GM21619 (cell line): ENCODE data around the gene ZNF485.
"Not testable (repeated sequence)": the region's sequence is repeated elsewhere in the genome, so short reads cannot be mapped to it uniquely, and the experiment has no call there.

Experiments used
- ATAC-seq: cut with Tn5 transposase; IDR thresholded peaks from one replicate; pipeline ENCODE4 v1.9.1; 2021; ENCODE audit not compliant: unreplicated experiment

ZNF485 gene

DNA sequence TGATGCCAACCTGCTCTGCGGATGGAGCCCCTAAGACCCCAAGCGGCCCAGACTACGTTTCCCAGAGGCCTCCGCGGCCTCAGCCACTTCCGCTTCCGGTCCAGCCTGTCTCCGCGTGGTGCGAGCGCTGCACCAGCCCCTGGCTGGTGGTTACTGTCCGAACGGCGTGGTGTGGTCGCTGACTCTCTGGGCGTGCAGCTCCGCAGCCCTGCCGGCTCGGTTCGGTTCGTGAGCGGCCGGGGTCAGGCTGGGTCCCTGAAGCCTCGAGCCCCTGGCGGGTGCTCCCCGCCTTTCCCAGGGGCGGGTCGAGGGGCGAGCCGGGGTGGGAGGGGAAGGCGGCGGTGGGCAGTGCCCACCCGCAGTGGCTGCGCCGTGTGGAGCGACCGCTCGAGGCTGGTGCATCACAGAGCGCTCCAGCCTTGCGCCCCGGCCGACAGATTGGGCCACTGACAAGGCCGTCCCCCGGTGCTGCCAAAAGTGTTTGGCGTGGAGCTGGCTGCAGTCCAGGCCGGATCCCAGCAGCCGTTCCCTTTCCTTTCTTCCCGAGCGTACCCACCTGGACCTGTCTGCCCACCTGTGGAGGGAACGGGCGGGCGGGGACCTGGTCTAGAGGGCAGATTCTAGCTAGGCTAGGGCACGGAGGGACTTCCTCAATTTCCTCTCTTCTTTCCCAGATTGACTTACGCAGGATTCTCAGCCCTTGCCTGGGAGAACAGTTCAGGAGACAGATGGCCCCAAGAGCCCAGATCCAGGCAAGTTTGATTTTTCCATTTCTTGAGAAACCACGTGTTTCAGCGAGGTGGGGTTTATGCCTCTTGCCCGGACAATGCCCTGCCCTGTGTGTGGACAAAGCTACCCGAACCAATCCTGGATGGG is at the start of gene ZNF485:
Gene ZNF485, plus strand, starts transcription at position 116 of the 876 bp plus-strand sequence. Its CDS starts 613 bp downstream, at position 729.
- peak; percentile 98 for ATAC-seq

DNA sequence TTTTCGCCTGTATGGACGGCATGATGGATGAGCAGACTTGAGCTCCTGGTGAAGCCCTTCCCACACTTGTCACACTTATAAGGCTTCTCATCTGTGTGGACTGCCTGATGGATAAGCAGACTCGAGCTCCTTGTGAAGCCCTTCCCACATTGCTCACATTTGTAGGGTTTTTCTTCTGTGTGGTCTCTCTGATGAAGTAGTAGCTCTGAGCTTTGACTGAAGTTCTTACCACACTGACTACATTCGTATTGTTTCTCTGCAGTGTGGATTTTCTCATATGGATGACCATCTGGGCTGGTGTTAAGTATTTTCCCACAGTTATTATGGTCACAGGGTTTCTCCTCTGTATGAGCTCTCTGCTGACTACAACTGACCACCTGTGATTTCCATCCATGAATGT is 49.0 kb upstream of the ZNF485 start:
- no peak for ATAC-seq

DNA sequence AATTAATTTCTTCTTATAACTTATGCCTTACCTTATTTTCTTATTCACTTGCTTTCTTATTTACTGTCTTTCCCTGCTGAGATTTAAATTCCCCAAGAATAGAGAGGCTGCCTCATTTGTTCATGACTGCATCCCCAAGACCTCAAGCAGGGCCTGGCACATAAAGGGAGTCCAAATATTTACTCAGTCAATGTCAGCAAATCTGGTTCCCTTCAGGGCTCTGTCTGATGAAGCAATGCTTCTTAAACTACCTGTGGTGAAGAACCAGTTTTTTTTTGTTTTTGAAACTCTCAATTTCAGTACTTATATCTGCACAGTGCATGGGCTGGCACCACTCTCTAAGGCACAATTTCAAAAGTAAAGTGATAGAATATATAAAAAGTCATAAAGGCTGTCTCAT is 36.6 kb upstream of the ZNF485 start:
- no peak for ATAC-seq

DNA sequence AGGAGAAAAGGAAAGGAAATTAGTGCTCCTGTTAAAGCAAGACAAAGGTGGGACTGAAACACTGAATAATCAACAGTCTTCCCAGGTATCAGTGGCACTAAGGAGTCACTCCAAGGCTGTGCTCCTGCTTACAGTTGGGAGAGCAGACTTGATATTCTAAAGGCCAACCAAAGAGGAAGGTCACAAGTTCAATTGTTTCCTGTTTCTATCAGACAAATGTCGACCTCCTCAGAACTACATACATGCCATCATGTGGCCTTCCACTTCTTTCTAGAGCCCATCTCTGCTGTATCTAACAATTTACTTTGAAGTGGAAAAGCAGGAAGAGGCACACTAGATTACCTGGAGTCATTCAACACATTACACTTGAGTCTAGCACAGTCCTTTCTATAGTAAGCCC is 35.3 kb upstream of the ZNF485 start:
- ATAC-seq, result no peak

DNA sequence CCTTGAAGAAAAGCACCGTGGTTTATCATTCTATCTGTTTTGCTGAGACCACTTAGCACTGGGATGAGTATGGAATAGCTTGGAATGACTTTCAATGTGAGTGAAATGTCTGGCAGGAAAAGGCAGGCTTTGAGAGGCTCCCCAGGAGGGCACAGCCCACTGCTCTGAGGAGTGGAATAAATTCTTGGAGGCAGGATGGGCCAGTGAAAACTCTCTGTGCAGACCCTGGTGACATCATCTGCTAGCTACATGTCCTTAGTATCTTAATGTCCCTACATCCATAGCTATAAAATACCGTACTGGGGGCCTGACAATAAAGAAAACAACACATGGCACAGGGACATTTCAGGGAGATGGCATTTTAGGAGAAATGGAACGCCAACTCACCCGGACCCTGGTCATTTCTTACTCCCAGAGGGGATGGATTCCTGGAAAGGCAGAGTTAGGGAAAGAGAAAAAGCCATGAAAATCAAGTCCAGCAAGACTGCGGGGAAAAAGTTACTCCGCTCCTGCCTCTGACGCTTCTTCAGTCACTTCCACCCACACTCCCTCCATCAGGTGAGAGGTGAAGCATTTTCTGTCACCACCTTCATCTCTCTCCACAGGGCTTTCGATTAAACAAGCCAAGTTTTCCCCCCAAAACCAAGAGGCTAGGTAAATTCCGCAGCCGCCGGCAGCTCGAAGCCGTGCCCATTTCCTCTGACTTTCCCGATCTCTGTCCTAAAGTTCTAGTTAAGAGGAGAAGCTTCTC is 32.8 kb upstream of the ZNF485 start:
- no peak for ATAC-seq

DNA sequence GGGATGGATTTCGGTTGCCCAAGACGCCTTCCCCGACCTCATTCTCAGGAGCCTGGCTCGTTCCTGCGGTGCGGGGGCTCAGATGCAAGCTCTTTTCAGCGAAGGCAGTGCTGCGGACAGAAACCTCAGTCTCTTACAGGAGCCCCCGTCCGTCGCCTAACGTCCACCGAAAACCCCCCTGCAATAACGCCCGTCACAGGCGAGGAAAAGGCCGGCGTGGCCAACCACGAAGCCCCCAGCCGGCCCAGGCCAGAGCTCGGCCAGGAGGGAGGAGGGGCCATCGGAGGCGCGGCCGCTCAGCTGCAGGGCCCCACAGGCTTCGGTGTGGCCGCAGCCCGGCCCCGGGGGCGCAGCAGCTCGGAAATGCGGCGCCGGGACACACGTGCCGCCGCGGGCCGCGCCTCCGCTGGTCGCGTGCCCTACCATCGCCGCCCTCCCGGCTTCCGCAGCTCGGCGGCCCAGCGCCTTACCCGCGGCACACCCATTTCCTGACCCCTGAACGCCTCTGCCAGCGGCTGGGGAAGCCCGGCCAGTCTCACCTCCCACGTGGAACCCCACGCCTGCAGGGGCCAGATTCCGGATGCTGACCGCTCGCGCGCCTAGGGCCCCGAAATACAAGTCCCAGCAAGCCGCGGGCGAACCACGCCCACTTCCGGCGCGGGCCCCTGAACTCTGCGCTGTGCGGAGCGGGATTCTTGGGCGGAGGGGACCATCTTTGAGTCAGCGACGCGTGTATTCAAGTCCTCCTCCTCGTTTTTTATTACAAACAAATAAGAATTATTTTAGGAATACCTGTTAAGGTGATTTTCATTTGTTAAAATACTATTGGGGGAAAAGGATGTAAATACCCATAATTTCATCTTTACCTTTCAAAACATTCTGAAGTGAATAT is 32.0 kb upstream of the ZNF485 start, which contains the start of gene ZNF239:
Gene ZNF239, minus strand, starts transcription at position 616 of the 892 bp plus-strand sequence. CDS start 16,537 bp downstream, outside the sequence.
- peak; percentile 97 for ATAC-seq

DNA sequence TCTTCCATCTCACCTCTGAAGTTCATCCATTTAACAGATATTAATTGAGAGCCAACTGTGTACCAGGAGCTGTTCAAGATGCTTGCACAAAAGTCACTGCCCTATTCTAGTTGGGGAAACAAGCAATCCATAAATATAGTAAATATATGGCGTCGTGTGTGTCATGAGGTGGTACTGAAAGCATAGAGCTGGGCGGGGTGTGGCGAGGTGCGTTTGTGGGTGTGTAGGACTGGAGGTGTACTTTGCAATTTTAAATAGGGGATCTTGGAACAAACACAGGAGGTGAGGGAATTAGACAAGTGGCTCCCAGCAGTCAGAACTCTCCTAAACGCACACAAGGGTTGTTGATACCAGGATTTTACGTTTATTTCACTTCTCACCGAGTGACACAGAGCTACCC is 31.3 kb upstream of the ZNF485 start:
- no peak for ATAC-seq

DNA sequence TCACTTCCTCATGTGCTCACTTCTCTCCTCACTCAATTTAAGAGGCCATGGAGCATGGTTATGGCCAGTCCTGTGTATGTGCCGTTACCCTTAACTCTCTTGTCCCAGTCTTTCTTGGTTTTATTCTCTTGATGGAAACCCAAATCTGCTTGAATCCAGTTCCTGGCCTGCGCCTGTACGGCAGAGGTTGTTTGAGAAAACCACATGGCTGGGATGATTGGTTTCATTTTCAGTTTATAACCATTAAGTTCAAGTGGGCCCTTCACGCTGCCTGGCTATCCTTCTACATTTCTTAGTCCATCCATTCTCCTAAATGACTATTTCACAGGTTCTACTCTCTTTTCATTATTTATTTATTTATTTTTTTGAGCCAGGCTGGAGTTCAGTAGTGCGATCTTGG is 30.2 kb upstream of the ZNF485 start:
- ATAC-seq, result no peak

DNA sequence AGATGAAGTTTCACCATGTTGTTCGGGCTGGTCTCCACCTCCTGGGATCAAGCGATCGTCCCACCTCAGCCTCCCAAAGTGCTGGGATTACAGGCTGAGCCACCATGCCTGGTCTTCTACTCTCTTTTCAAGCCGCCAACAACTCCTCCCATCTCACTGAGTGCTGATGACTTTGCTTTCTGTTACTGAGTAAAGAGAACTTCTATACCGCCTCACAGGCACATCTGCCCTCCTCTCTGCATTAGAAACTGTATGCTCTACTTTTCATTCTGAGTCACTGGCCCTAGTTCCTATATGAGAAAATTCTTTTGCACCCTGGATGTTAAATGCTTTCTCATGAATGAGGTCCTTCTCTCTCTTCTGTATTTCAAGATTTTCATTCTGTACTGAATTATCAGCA is 29.7 kb upstream of the ZNF485 start:
- ATAC-seq, result no peak

DNA sequence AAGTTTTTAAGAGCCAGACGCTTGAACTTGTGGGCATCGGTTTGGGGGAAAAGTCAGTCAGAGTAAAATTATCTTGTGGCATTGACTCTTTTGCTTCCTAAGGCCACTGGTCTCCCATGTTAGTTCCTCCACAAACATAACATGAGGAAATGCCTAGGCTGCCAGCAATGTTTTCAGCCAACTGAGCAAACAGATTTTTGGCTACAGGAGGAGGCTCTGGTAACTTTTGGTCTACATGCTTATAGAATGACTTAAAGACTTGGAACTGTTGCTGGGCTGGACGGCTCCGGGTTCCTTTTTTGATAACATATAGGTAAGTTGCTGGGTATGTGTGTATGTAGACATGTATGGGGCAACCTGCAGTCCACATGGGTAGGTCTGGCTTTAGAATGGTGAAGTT is 22.2 kb upstream of the ZNF485 start:
- ATAC-seq, result no peak

DNA sequence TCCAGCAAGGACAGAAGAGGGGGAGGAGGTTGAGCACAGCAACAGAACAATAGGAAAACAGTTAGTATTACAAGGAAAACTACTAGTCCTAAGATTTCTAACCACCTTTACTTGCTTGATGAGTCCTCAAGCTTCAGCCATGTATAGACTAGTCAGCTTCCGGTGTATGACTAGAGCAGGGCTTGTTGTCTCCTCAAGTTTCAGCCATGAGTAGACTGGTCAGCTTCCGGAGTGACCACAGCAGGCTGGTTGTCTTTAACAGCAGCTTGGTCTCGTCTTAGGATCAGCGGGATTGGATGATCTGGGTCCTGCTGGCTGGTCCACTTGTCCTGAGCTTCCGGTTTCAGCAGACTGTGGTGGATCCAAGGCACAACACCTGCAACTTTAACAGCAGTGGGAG is 21.2 kb upstream of the ZNF485 start:
- no peak for ATAC-seq

DNA sequence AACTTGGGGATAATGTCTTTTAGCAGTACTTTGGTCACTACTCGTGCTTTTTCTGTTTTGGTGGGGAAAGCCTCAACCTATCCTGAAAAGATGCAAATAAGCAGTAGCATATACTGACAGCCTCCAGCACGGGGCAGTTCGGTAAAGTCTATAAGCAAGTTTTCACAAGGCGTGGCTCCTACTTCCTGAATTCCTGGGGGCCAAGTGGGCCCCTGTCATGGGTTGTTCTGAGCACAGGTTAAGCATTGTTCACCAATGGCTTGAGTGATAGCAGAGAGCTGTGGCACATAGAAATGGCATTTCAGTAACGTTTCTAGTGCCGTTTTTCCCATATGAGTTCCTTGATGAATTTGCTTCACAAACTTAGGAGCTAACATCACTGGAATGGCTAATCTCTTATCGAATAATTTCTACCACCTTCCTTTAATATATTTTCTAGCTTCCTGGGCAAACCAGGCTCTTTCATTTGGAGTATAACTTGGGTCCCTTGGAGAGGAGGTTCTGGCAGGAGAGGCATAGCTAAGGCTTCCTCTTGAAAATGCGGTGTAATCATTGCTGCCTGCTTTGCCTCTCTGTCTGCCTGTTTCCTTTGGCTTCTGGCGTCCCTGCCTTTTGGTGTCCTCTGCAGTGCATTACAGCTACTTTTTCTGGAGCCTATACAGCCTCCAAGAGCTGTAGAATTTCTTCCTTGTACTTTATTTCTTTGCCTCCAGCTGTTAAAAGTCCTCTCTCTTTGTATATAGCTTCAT is 20.1 kb upstream of the ZNF485 start:
- no peak for ATAC-seq

DNA sequence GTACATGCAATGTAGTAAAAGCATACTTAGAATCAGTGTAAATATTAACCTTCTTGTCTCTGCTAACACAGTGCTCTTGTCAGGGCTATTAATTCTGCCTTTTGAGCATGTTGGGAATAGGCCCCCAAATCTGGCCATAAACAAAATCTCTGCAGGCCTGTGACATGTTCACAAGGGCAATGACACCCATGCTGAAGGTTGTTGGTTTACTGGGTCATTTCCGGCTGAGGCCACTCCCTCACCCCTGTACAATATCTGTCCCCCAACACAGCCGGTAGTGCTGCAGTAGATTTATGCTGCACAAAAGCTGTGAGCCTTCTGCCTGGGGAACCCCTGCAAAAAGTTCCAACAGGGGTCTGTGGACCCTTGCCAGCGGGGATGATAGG is 19.5 kb upstream of the ZNF485 start:
- not testable (repeated sequence) for ATAC-seq

DNA sequence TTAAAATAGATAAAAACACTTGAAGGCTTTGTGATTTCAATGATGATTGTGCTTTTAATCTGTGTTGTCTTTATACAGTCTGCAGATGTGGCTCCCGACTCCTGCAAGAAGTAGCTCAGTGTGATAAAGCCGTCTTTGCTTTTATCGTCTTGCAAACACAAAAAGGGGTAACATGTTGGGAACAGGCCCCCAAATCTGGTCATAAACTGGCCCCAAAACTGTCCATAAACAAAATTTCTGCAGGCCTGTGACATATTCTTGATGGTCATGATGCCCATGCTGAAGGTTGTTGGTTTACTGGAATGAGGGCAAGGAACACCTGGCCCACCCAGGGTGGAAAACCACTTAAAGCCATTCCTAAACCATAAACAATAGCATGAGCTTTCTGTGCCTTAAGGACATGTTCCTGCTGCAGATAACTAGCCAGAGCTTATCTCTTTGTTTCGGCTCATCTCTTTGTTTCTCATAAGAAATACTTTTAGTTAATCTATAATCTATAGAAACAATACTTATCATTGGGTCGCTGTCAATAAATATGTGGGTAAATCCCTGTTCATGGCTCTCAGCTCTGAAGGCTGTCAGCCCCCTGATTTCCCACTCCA is 14.8 kb upstream of the ZNF485 start:
- ATAC-seq, result no peak

DNA sequence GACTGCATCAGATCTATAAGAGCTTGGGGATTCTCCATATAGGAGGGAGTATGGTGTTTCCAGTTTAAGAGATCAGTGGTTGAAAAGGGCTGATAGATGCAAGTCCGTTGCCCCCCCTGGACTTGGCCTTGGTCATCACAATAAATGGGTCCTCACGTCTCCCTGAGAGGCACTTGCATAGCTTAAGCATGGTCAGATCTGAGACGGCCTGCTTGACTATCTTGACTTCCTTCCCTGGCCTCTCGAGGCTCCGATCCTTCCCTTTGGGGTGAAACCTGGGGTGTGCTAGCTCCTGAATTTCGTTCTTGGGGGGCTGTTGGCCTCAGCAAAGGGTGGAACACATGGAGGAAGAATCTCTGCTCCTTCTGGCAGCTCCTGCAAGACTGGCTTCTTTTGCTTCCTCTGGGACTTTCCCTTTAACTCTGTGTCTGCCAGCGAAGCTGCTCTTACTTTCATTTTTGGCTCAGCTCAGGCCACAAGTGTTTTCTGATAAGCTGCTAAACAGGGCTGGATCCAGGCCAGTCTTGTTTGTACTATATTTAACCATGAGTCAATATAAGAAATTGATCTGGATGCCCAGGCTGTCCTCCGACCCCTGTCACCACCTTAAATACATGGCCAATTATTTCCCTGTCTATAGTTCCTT is 11.2 kb upstream of the ZNF485 start:
- ATAC-seq, result peak; percentile 96

DNA sequence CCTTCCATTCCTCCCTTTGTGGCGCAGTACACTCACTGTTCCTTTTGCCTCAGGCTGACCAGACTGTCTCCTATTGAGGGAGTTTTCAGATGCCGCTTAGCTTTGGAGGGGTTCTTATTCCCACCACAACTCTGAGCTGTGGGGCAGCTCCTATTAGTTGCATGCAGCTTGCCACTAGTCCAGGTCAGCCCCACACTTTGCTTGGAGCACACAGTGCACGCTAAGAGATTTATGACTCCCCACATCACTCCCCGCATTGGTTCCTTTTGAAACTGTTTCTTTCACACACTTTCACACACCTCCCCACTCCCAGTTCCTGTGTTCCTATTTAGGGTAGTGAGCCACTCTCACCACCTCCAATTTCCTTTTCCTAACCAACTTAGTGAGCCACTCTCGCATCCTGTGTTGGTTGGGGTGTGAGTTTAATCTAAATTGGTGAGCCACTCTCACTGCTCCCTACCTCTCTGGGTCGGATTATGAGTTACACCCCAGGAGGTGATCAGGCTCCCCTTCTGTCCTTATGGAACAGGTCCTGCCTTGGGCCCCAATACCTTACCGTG is 10.4 kb upstream of the ZNF485 start:
- peak; percentile 47 for ATAC-seq

DNA sequence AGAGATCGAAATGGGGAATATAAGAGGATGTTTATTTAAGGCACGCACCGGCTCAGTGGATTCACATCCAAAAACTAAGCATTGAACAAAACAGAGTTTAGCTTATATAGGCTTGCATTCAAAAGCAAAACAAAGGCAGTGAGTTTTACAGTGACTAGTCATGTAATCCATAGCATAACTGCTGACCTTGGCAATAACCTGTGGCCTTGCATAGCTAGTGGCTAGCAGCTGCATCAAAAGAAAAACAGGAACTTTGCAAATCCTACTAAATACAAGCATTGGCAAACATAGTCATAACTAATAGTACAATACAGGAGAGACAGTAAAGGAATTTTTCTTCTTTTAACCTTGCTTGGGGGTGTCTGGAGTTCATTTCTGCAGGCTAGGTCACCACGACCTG is 9.7 kb upstream of the ZNF485 start:
- ATAC-seq, result no peak

DNA sequence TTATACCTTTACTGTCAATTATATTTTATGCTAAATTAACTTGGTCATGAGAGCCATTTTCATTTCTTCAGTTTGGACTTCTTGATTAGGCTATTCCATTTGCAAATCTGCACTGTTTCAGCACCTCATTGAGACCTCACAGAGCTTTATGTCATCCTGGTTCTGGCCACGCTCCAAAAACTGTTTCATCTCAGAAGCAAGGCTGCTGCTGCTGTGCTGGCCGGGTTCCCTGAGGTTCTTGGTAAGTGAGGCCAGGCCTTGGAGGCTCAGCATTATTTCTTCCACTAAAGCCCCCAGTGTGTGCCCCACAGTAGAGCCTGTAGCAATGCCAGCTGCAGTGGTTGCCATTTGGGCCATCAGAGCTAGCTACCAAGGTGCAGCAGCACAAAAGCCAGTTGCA is 7.8 kb upstream of the ZNF485 start:
- ATAC-seq, result no peak

DNA sequence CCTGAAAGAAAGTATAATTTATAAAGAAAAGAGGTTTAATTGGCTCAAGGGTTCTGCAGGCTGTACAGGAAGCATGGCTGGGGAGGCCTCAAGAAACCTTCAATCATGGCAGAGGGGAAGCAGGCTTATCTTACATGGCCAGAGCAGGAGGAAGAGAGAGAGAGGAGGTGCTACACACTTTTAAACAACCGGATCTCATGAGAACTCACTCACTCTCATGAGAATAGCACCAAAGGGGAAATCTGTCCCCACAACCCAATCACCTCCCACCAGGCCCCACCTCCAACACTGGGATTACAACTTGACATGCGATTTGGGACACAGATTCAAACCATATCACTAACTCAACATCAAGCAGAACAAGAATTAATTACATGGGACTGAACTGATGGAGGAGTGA is 6.9 kb upstream of the ZNF485 start:
- ATAC-seq, result no peak
